Activated T-helper 1 cell treated with Interleukin-2 at 50 U/mL for 16 hours (primary cell): Measurements from ENCODE around the gene FBXO38.

ENCODE experiments used
- DNase-seq: peaks from one replicate; pipeline ENCODE4 v3.0.0-alpha.2; 2020; ENCODE audit warnings: low read depth

FBXO38 gene

GRCh38 chr5:148482196-148482595 lies 98.4 kb downstream of the FBXO38 start:
- no peak for DNase-seq

GRCh38 chr5:148482697-148483462 lies 99.1 kb downstream of the FBXO38 start:
- peak; percentile 10 for DNase-seq

GRCh38 chr5:148483750-148484149 lies 100.0 kb downstream of the FBXO38 start:
- no peak for DNase-seq

GRCh38 chr5:148484651-148485050 lies 100.9 kb downstream of the FBXO38 start:
- no peak for DNase-seq

- DNase-seq = no peak
Observed at GRCh38 chr5:148486456-148486855, 102.7 kb downstream of the FBXO38 start.

- no peak for DNase-seq
Observed at GRCh38 chr5:148488757-148489156, 105.0 kb downstream of the FBXO38 start.

GRCh38 chr5:148491015-148491792 lies 107.4 kb downstream of the FBXO38 start:
- DNase-seq = no peak

- no peak for DNase-seq
Observed at GRCh38 chr5:148491793-148492184, 108.0 kb downstream of the FBXO38 start.

- no peak for DNase-seq
Observed at GRCh38 chr5:148492351-148492750, 108.6 kb downstream of the FBXO38 start.
